Hematopoietic multipotent progenitor cell treated with erythropoietin and hydrocortisone succinate and interleukin-3 and kit ligand, for 17 days (in vitro differentiated cells): Measurements from ENCODE around the gene DENND1A.

ENCODE experiments used
- DNase-seq: peaks from one replicate; pipeline ENCODE4 v3.0.0-alpha.2; 2015; ENCODE audit warnings: low spot score

The DENND1A gene

GRCh38 chr9:123369296-123369695, 560.6 kb downstream of the DENND1A start:
- DNase-seq = no peak

- DNase-seq = no peak
These were observed 561.3 kb downstream of the DENND1A start for GRCh38 chr9:123368536-123369153.

GRCh38 chr9:123368023-123368422, 561.9 kb downstream of the DENND1A start:
- DNase-seq = no peak

- no peak for DNase-seq
These were observed 563.9 kb downstream of the DENND1A start for GRCh38 chr9:123365881-123366528.

- no peak for DNase-seq
These were observed 564.5 kb downstream of the DENND1A start for GRCh38 chr9:123365287-123365880.

GRCh38 chr9:123364241-123364824, 565.6 kb downstream of the DENND1A start:
- DNase-seq = no peak

- no peak for DNase-seq
These were observed 567.1 kb downstream of the DENND1A start for GRCh38 chr9:123362856-123363255.

GRCh38 chr9:123361731-123362510, 568.0 kb downstream of the DENND1A start:
- no peak for DNase-seq

- DNase-seq = no peak
These were observed 568.7 kb downstream of the DENND1A start for GRCh38 chr9:123361086-123361730.

- DNase-seq = peak; percentile 95
These were observed 569.5 kb downstream of the DENND1A start for GRCh38 chr9:123360161-123361085.

- DNase-seq = peak; percentile 28
These were observed 570.4 kb downstream of the DENND1A start for GRCh38 chr9:123359546-123359945.

GRCh38 chr9:123359106-123359505, 570.8 kb downstream of the DENND1A start:
- no peak for DNase-seq

- no peak for DNase-seq
These were observed 571.6 kb downstream of the DENND1A start for GRCh38 chr9:123358181-123358905.

- no peak for DNase-seq
These were observed 572.2 kb downstream of the DENND1A start for GRCh38 chr9:123357743-123358059.

- DNase-seq = no peak
These were observed 572.8 kb downstream of the DENND1A start for GRCh38 chr9:123356851-123357742.

- no peak for DNase-seq
These were observed 574.0 kb downstream of the DENND1A start, which contains the start of gene CRB2 for GRCh38 chr9:123355761-123356431. CRB2 (plus strand) TSS chr9:123356197; CDS start chr9:123356261, 64 bp downstream.

GRCh38 chr9:123354806-123355508, 575.0 kb downstream of the DENND1A start:
- DNase-seq = no peak
